ENCODE measurements around the gene DENND4A. TPM values are rescaled to one million over a fixed set of nuclear protein-coding genes. Genes with fewer than 3 reads are reported as not detected.

Gene DENND4A
- total RNA-seq, 1 donor from 2014 or later: 13.9 TPM

DNA sequence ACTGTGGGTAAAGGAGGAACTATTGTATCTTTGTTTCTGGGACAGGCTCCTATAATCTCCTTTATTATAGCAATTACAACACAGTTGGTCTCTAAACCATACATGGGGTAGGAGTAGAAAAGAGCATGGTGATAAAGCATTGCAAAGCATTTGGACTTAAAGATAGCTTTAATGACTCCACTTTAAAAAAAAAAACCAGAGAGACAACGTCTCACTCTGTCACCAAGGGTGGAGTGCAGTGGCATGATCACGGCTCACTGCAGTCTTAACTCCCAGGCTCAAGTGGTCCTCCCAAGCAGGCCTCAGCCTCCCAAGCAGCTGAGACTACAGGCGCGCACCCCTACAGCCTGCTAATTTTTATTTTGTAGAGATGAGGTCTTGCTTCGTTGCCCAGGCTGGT, 68.2 kb downstream of the DENND4A start:
- no peaks in the 10 kb centered on the region for H3K9me3 ChIP-seq (ENCODE audit: insufficient read depth, low read depth, low read length)
- H3K36me3 Mint-ChIP-seq (ENCODE audit: low read depth, unreplicated experiment): peaks cover 2% of the 10 kb centered on the region
- H3K27me3 Mint-ChIP-seq (ENCODE audit: low read depth, unreplicated experiment): no peaks in the 10 kb centered on the region
- no peak overlapping the region for H3K27ac ChIP-seq (ENCODE audit: low read depth, low read length)
- H3K4me3 ChIP-seq (ENCODE audit: insufficient read depth, low read depth, low read length): no peak overlapping the region
- no peak for DNase-seq (ENCODE audit: low read depth)
- H3K36me3 ChIP-seq (ENCODE audit: insufficient read depth, low read length): peaks cover 3% of the 10 kb centered on the region
- H4K20me1 ChIP-seq (ENCODE audit: insufficient read depth, low read length): no peaks in the 10 kb centered on the region
- H3K27ac Mint-ChIP-seq (ENCODE audit: unreplicated experiment): no peak overlapping the region
- no peak overlapping the region for H2AFZ ChIP-seq (ENCODE audit: low read depth, low read length)
- no peak for FAIRE-seq
- no peaks in the 10 kb centered on the region for H3K9me3 Mint-ChIP-seq (ENCODE audit: unreplicated experiment)
- H3K79me2 ChIP-seq (ENCODE audit: insufficient read depth, low read length): no peaks in the 10 kb centered on the region
- H3K27me3 ChIP-seq (ENCODE audit: insufficient read depth, low read length): no peaks in the 10 kb centered on the region
- no peaks in the 10 kb centered on the region for H3K4me1 ChIP-seq (ENCODE audit: insufficient read depth, low read length)
- TF ChIP-seq, protein P1, sequence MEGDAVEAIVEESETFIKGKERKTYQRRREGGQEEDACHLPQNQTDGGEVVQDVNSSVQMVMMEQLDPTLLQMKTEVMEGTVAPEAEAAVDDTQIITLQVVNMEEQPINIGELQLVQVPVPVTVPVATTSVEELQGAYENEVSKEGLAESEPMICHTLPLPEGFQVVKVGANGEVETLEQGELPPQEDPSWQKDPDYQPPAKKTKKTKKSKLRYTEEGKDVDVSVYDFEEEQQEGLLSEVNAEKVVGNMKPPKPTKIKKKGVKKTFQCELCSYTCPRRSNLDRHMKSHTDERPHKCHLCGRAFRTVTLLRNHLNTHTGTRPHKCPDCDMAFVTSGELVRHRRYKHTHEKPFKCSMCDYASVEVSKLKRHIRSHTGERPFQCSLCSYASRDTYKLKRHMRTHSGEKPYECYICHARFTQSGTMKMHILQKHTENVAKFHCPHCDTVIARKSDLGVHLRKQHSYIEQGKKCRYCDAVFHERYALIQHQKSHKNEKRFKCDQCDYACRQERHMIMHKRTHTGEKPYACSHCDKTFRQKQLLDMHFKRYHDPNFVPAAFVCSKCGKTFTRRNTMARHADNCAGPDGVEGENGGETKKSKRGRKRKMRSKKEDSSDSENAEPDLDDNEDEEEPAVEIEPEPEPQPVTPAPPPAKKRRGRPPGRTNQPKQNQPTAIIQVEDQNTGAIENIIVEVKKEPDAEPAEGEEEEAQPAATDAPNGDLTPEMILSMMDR (IDR thresholded peaks at IDR 0.05; ENCODE audit: insufficient read depth, low read depth, low read length): no peak
- TF ChIP-seq EZH2 (IDR thresholded peaks at IDR 0.05; ENCODE audit: insufficient read depth, low read length): no peak
- H3K9ac ChIP-seq (ENCODE audit: low read length): no peak overlapping the region
- H3K4me1 Mint-ChIP-seq (ENCODE audit: low read depth, unreplicated experiment): no peaks in the 10 kb centered on the region
- no peak overlapping the region for H3K4me2 ChIP-seq (ENCODE audit: low read length)
- H3K4me3 Mint-ChIP-seq (ENCODE audit: unreplicated experiment): no peak overlapping the region

- Mint-ChIP-seq H3K4me3 (ENCODE audit: unreplicated experiment) (no peak overlapping the region), H3K27ac (ENCODE audit: unreplicated experiment) (no peak overlapping the region), H3K36me3 (ENCODE audit: low read depth, unreplicated experiment) (peaks cover 2% of the 10 kb centered on the region), H3K4me1 (ENCODE audit: low read depth, unreplicated experiment) (no peaks in the 10 kb centered on the region), H3K9me3 (ENCODE audit: unreplicated experiment) (no peaks in the 10 kb centered on the region), H3K27me3 (ENCODE audit: low read depth, unreplicated experiment) (no peaks in the 10 kb centered on the region)
- Histone ChIP-seq H3K36me3 (ENCODE audit: insufficient read depth, low read length) (peaks cover 3% of the 10 kb centered on the region), H4K20me1 (ENCODE audit: insufficient read depth, low read length) (no peaks in the 10 kb centered on the region), H3K27me3 (ENCODE audit: insufficient read depth, low read length) (no peaks in the 10 kb centered on the region), H3K4me2 (ENCODE audit: low read length) (no peak overlapping the region), H3K9ac (ENCODE audit: low read length) (no peak overlapping the region), H3K79me2 (ENCODE audit: insufficient read depth, low read length) (no peaks in the 10 kb centered on the region), H2AFZ (ENCODE audit: low read depth, low read length) (no peak overlapping the region), H3K9me3 (ENCODE audit: insufficient read depth, low read depth, low read length) (no peaks in the 10 kb centered on the region), H3K4me1 (ENCODE audit: insufficient read depth, low read length) (no peaks in the 10 kb centered on the region), H3K27ac (ENCODE audit: low read depth, low read length) (no peak overlapping the region), H3K4me3 (ENCODE audit: insufficient read depth, low read depth, low read length) (no peak overlapping the region)
- no peak for DNase-seq (ENCODE audit: low read depth)
- no peak for TF ChIP-seq EZH2 (IDR thresholded peaks at IDR 0.05; ENCODE audit: insufficient read depth, low read length)
- TF ChIP-seq, protein P1 (IDR thresholded peaks at IDR 0.05; ENCODE audit: insufficient read depth, low read depth, low read length): no peak
- FAIRE-seq: no peak
Observed at GRCh38 chr15:65722191-65722590, 69.9 kb downstream of the DENND4A start.

- FAIRE-seq: no peak
- no peaks in the 10 kb centered on the region for H4K20me1 ChIP-seq (ENCODE audit: insufficient read depth, low read length)
- Mint-ChIP-seq H3K4me3 (ENCODE audit: unreplicated experiment) (no peak overlapping the region), H3K27ac (ENCODE audit: unreplicated experiment) (no peak overlapping the region), H3K27me3 (ENCODE audit: low read depth, unreplicated experiment) (no peaks in the 10 kb centered on the region), H3K4me1 (ENCODE audit: low read depth, unreplicated experiment) (no peaks in the 10 kb centered on the region), H3K36me3 (ENCODE audit: low read depth, unreplicated experiment) (peaks cover 26% of the 10 kb centered on the region), H3K9me3 (ENCODE audit: unreplicated experiment) (peaks cover 3% of the 10 kb centered on the region)
- H3K4me2 ChIP-seq (ENCODE audit: low read length): no peak overlapping the region
- no peaks in the 10 kb centered on the region for H3K9me3 ChIP-seq (ENCODE audit: insufficient read depth, low read depth, low read length)
- no peak for TF ChIP-seq EZH2 (IDR thresholded peaks at IDR 0.05; ENCODE audit: insufficient read depth, low read length)
- TF ChIP-seq, protein P1 (IDR thresholded peaks at IDR 0.05; ENCODE audit: insufficient read depth, low read depth, low read length): no peak
- no peaks in the 10 kb centered on the region for H3K79me2 ChIP-seq (ENCODE audit: insufficient read depth, low read length)
- peaks cover 6% of the 10 kb centered on the region for H3K36me3 ChIP-seq (ENCODE audit: insufficient read depth, low read length)
- H3K27me3 ChIP-seq (ENCODE audit: insufficient read depth, low read length): no peaks in the 10 kb centered on the region
- no peak overlapping the region for H3K4me3 ChIP-seq (ENCODE audit: insufficient read depth, low read depth, low read length)
- DNase-seq (ENCODE audit: low read depth): no peak
- H3K9ac ChIP-seq (ENCODE audit: low read length): no peak overlapping the region
- no peak overlapping the region for H3K27ac ChIP-seq (ENCODE audit: low read depth, low read length)
- H3K4me1 ChIP-seq (ENCODE audit: insufficient read depth, low read length): no peaks in the 10 kb centered on the region
- H2AFZ ChIP-seq (ENCODE audit: low read depth, low read length): no peak overlapping the region
Observed at GRCh38 chr15:65712415-65712814, 79.7 kb downstream of the DENND4A start.
